ENCODE data around the gene VIPAS39.

- TF ChIP-seq CREBL2 (CRISPR knock-in tag; IDR thresholded peaks at IDR 0.05; ENCODE audit: borderline replicate concordance) = no peak
- TF ChIP-seq ZSCAN29 (CRISPR knock-in tag; conservative IDR thresholded peaks at IDR 0.05) = no peak
- TF ChIP-seq ETV6 (CRISPR knock-in tag; conservative IDR thresholded peaks at IDR 0.05) = no peak
- no peak for TF ChIP-seq TCF12 (IDR thresholded peaks at IDR 0.05)
- no peak for TF ChIP-seq TCF12 (CRISPR knock-in tag; IDR thresholded peaks at IDR 0.05)
- TF ChIP-seq BRCA1 (CRISPR knock-in tag; IDR thresholded peaks at IDR 0.05) = no peak
- TF ChIP-seq CHD2 (IDR thresholded peaks at IDR 0.05; ENCODE audit: low read depth, low read length) = no peak
- TF ChIP-seq CTCF (CRISPR knock-in tag; IDR thresholded peaks at IDR 0.05) = no peak
- no peak for TF ChIP-seq GABPA (IDR thresholded peaks at IDR 0.05; ENCODE audit: low read depth, low read length)
- TF ChIP-seq GABPA (CRISPR knock-in tag; IDR thresholded peaks at IDR 0.05; ENCODE audit: low read depth) = no peak
- TF ChIP-seq ATM (IDR thresholded peaks at IDR 0.05; ENCODE audit: borderline replicate concordance) = no peak
- TF ChIP-seq POLR2A (IDR thresholded peaks at IDR 0.05; ENCODE audit: insufficient read depth in 1 of 2, low read depth in 2 of 2, low read length in 2 of 2) = no peak
- no peak for TF ChIP-seq JUND (CRISPR knock-in tag; IDR thresholded peaks at IDR 0.05)
- TF ChIP-seq ZNF20 (CRISPR knock-in tag; IDR thresholded peaks at IDR 0.05) = no peak
Measured at GRCh38 chr14:77400216-77400615, 57.2 kb downstream of the VIPAS39 start.
